Neural progenitor cell (in vitro differentiated cells): ENCODE results near the gene UPF2. TPM values are rescaled to one million over a fixed set of nuclear protein-coding genes. Genes with fewer than 3 reads are reported as not detected.

ENCODE experiments used
- DNase-seq: peaks from one replicate; pipeline ENCODE4 v3.0.0-alpha.2; 2016; ENCODE audit warnings: low spot score
- H2AFZ ChIP-seq: fragments of 200-600 bp; sonication (generic); replicated peaks from 2 replicates; pipeline ENCODE4 v1.6.1; 2016; ENCODE audit warnings: antibody characterized with exemption
- H3F3A ChIP-seq: fragments of 200-600 bp; sonication (generic); 2 replicates; pipeline ENCODE4 v1.6.1; 2016; ENCODE audit warnings: antibody characterized with exemption, low read depth
- H3K27ac ChIP-seq: fragments of 200-600 bp; sonication (generic); 2 replicates; pipeline ENCODE4 v1.5.1; 2016; ENCODE audit warnings: mild to moderate bottlenecking
- H3K27me3 ChIP-seq: fragments of 200-600 bp; sonication (generic); 2 replicates; pipeline ENCODE4 v1.6.1; 2016; ENCODE audit warnings: mild to moderate bottlenecking, moderate library complexity
- H3K36me3 ChIP-seq: fragments of 200-600 bp; sonication (generic); 2 replicates; pipeline ENCODE4 v1.5.1; 2016
- H3K4me1 ChIP-seq: fragments of 200-600 bp; sonication (generic); 2 replicates; pipeline ENCODE4 v1.6.1; 2016; ENCODE audit warnings: mixed run types
- H3K4me2 ChIP-seq: fragments of 200-600 bp; sonication (generic); 2 replicates; pipeline ENCODE4 v1.6.1; 2016
- H3K4me3 ChIP-seq: fragments of 200-600 bp; sonication (generic); 2 replicates; pipeline ENCODE4 v1.5.1; 2016
- H3K79me2 ChIP-seq: fragments of 200-600 bp; sonication (generic); 2 replicates; pipeline ENCODE4 v1.6.1; 2016; ENCODE audit warnings: low read depth
- H3K9ac ChIP-seq: fragments of 200-600 bp; sonication (generic); 2 replicates; pipeline ENCODE4 v1.6.1; 2016
- H3K9me3 ChIP-seq: fragments of 200-600 bp; sonication (generic); 2 replicates; pipeline ENCODE4 v1.5.1; 2016; ENCODE audit warnings: low read depth
- H4K20me1 ChIP-seq: fragments of 200-600 bp; sonication (generic); 2 replicates; pipeline ENCODE4 v1.6.1; 2016; ENCODE audit warnings: low read depth
- H3K27ac Mint-ChIP-seq: 3 replicates; pipeline ENCODE4 v1.8.0; 2021; ENCODE audit warnings: mixed read lengths
- H3K27me3 Mint-ChIP-seq: 2 replicates; pipeline ENCODE4 v1.8.0; 2022; ENCODE audit warnings: low read depth, mild to moderate bottlenecking, inconsistent platforms, moderate library complexity, mixed read lengths; ENCODE audit not compliant: insufficient read depth
- H3K36me3 Mint-ChIP-seq: 3 replicates; pipeline ENCODE4 v1.8.0; 2021; ENCODE audit warnings: mixed read lengths
- H3K4me1 Mint-ChIP-seq: 3 replicates; pipeline ENCODE4 v1.8.0; 2021; ENCODE audit warnings: mixed read lengths
- H3K4me3 Mint-ChIP-seq: 3 replicates; pipeline ENCODE4 v1.8.0; 2021; ENCODE audit warnings: mild to moderate bottlenecking, moderate library complexity, mixed read lengths
- H3K9me3 Mint-ChIP-seq: 3 replicates; pipeline ENCODE4 v1.8.0; 2020; ENCODE audit warnings: mixed read lengths
- EZH2 ChIP-seq: fragments of 200-600 bp; sonication (generic); IDR thresholded peaks from 2 replicates; pipeline ENCODE4 v1.6.1; 2017; ENCODE audit warnings: antibody characterized with exemption, mild to moderate bottlenecking, moderate library complexity
- EZH2phosphoT487 ChIP-seq: fragments of 200-600 bp; sonication (generic); IDR thresholded peaks from 2 replicates; pipeline ENCODE4 v1.6.1; 2017; ENCODE audit warnings: antibody characterized with exemption
- total RNA-seq: library from RNA; depleted of rRNA; stranded (reverse); fragments of >200 nt; gene quantifications from 2 replicates; pipeline ENCODE4 v1.2.3, GENCODE V29; 2015; ENCODE audit warnings: low replicate concordance
- TF ChIP-seq, protein P1 (sequence below): fragments of 200-600 bp; sonication (generic); IDR thresholded peaks from 2 replicates; pipeline ENCODE4 v1.5.1; 2017; ENCODE audit warnings: antibody characterized with exemption, mild to moderate bottlenecking

Gene UPF2
- total RNA-seq, 1 donor from 2014 or later, result 33.2 TPM

DNA sequence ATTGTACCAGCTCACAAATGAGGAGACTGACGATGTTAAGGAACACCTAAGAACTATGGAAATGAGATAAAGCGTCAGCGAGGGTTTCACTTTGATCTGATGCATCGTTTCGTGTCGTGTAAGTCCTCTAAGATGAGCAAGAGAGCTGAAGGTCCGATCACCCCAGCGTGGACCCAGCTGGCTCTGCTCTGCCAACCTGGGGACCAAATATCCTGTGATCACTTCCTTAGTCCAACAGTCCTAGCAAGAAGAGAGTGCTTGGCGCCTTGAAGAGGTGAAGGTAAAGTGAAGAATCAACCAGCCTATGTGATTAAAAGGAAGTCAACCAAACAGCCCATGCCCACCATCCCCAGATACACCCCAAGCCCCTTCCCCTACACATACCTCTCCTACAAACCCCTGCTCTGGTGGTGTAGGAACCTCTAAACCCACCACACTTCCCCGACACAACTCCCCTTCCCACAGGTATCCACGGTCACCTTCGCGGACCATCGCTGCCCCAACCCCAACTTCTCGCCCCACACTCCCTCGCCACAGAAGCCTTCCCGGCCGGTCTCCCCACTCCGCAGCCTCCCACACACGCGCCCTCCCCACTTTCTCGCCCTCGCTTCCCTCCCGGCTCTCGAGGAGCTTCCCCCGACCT lies 722 bp downstream of the UPF2 start:
- Histone ChIP-seq H3K27me3 (no peaks in the 10 kb centered on the region), H3K79me2 (peaks cover 57% of the 10 kb centered on the region), H2AFZ (peak overlapping the region; percentile 83), H3K27ac (peak overlapping the region; percentile 99), H3K4me1 (peaks cover 13% of the 10 kb centered on the region), H3K36me3 (no peaks in the 10 kb centered on the region), H3K4me2 (peak overlapping the region; percentile 81), H3F3A (peaks cover 6% of the 10 kb centered on the region), H3K9ac (peak overlapping the region; percentile 98), H4K20me1 (peaks cover 17% of the 10 kb centered on the region), H3K4me3 (peak overlapping the region; percentile 95), H3K9me3 (no peaks in the 10 kb centered on the region)
- H3K36me3 Mint-ChIP-seq, result no peaks in the 10 kb centered on the region
- H3K27ac Mint-ChIP-seq, result peak overlapping the region; percentile 98
- DNase-seq, result peak; percentile 20
- TF ChIP-seq EZH2, result no peak
- TF ChIP-seq EZH2phosphoT487, result no peak
- H3K27me3 Mint-ChIP-seq, result peaks cover 4% of the 10 kb centered on the region
- H3K4me1 Mint-ChIP-seq, result peaks cover 19% of the 10 kb centered on the region
- H3K9me3 Mint-ChIP-seq, result no peaks in the 10 kb centered on the region
- H3K4me3 Mint-ChIP-seq, result peak overlapping the region; percentile 96

DNA sequence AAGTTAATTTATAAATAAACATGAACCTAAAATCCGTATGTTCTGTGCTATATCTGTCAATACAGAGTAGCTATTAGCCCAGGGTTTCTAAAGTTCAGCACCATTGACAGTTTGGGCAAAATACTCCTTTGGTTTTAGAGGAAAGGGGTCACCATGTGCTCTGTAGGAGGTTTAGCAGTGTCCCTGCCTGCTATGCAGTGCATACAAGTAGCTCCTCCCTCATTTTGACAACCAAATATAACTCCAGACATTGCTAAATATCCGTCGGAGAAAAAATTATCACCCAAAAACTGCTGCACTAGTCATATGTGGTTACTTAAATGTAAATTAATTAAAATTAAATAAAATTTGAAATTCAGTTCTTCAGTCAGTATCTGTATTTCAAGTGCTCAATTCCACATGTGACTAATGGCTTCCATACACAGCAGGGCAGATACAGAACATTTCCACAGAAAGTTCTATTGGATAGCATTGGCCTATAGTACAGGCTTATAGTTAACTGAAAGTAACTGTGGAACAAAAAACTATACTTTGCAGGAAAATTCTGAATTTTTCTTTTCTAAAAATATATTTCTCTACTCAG lies 6.4 kb downstream of the UPF2 start:
- Histone ChIP-seq H3K27ac (no peak overlapping the region), H3K4me2 (no peak overlapping the region), H3K27me3 (no peaks in the 10 kb centered on the region), H4K20me1 (peaks cover 22% of the 10 kb centered on the region), H3K4me3 (no peak overlapping the region), H2AFZ (no peak overlapping the region), H3K9ac (no peak overlapping the region), H3F3A (no peaks in the 10 kb centered on the region), H3K79me2 (peaks cover 94% of the 10 kb centered on the region), H3K9me3 (no peaks in the 10 kb centered on the region), H3K36me3 (peaks cover 5% of the 10 kb centered on the region), H3K4me1 (peaks cover 9% of the 10 kb centered on the region)
- Mint-ChIP-seq H3K27me3 (no peaks in the 10 kb centered on the region), H3K4me3 (no peak overlapping the region), H3K9me3 (no peaks in the 10 kb centered on the region), H3K36me3 (peaks cover 14% of the 10 kb centered on the region), H3K4me1 (peaks cover 8% of the 10 kb centered on the region), H3K27ac (no peak overlapping the region)
- TF ChIP-seq EZH2 (no peak), EZH2phosphoT487 (no peak)
- TF ChIP-seq, protein P1, sequence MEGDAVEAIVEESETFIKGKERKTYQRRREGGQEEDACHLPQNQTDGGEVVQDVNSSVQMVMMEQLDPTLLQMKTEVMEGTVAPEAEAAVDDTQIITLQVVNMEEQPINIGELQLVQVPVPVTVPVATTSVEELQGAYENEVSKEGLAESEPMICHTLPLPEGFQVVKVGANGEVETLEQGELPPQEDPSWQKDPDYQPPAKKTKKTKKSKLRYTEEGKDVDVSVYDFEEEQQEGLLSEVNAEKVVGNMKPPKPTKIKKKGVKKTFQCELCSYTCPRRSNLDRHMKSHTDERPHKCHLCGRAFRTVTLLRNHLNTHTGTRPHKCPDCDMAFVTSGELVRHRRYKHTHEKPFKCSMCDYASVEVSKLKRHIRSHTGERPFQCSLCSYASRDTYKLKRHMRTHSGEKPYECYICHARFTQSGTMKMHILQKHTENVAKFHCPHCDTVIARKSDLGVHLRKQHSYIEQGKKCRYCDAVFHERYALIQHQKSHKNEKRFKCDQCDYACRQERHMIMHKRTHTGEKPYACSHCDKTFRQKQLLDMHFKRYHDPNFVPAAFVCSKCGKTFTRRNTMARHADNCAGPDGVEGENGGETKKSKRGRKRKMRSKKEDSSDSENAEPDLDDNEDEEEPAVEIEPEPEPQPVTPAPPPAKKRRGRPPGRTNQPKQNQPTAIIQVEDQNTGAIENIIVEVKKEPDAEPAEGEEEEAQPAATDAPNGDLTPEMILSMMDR, result no peak
- DNase-seq, result no peak

DNA sequence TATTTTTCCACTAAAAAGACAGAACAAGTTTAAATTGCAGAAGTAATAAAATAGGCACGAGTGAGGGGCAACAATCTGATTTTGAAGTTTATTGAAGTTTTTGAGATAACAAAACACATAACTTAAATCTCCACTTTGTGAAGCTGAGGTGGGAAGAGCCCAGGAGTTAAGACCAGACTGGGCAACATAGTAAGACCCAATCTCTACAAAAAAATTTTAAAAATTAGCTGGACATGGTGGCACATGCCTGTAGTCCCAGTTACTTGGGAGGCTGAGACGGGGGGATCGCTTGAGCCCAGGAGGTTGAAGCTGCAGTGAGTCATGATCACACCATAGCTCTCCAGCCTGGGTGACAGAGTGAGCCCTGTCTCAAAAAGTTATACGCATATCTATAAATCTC lies 11.2 kb downstream of the UPF2 start:
- Histone ChIP-seq H3K79me2 (peaks cover 75% of the 10 kb centered on the region), H3K27ac (no peak overlapping the region), H3K9me3 (no peaks in the 10 kb centered on the region), H3K4me2 (no peak overlapping the region), H3F3A (no peaks in the 10 kb centered on the region), H3K36me3 (peaks cover 13% of the 10 kb centered on the region), H3K4me3 (no peak overlapping the region), H3K27me3 (no peaks in the 10 kb centered on the region), H2AFZ (no peak overlapping the region), H3K9ac (no peak overlapping the region), H4K20me1 (peaks cover 7% of the 10 kb centered on the region), H3K4me1 (no peaks in the 10 kb centered on the region)
- Mint-ChIP-seq H3K27ac (no peak overlapping the region), H3K36me3 (peaks cover 34% of the 10 kb centered on the region), H3K27me3 (no peaks in the 10 kb centered on the region), H3K9me3 (no peaks in the 10 kb centered on the region), H3K4me1 (no peaks in the 10 kb centered on the region), H3K4me3 (no peak overlapping the region)
- TF ChIP-seq EZH2phosphoT487 (no peak), EZH2 (no peak)
- TF ChIP-seq, protein P1, result no peak
- no peak for DNase-seq

DNA sequence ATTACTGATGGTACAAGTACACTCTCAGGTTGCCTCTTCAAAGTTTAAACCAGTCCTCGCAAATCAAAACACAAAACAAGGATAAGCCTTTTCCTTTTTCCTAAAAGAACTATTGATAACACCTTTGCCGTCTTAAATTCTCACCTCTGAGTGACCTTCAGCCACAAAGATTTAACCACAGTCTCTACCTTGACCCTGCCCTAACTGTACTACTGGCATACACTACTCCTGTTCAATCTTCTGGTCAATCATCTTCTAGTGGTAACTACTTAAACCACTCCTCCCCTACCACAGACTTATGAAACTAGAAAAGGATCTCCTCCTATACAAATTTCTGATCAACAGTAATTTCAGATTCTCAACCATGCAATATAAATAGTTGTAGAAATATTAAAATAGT lies 15.1 kb downstream of the UPF2 start:
- peaks cover 5% of the 10 kb centered on the region for H4K20me1 ChIP-seq
- no peak for DNase-seq
- no peaks in the 10 kb centered on the region for H3K27me3 ChIP-seq
- H3K79me2 ChIP-seq, result peaks cover 80% of the 10 kb centered on the region
- no peak overlapping the region for H3K4me3 Mint-ChIP-seq
- H3K4me3 ChIP-seq, result no peak overlapping the region
- H3F3A ChIP-seq, result no peaks in the 10 kb centered on the region
- H3K4me1 ChIP-seq, result no peaks in the 10 kb centered on the region
- peaks cover 8% of the 10 kb centered on the region for H3K36me3 ChIP-seq
- H3K27ac Mint-ChIP-seq, result no peak overlapping the region
- no peak overlapping the region for H3K27ac ChIP-seq
- no peak overlapping the region for H3K9ac ChIP-seq
- H3K4me1 Mint-ChIP-seq, result no peaks in the 10 kb centered on the region
- H3K36me3 Mint-ChIP-seq, result peaks cover 26% of the 10 kb centered on the region
- TF ChIP-seq, protein P1, result no peak
- no peak for TF ChIP-seq EZH2phosphoT487
- TF ChIP-seq EZH2, result no peak
- no peak overlapping the region for H2AFZ ChIP-seq
- no peaks in the 10 kb centered on the region for H3K9me3 Mint-ChIP-seq
- no peaks in the 10 kb centered on the region for H3K27me3 Mint-ChIP-seq
- H3K4me2 ChIP-seq, result no peak overlapping the region
- H3K9me3 ChIP-seq, result no peaks in the 10 kb centered on the region
